Measurements from ENCODE around the gene MTAP.

Gene MTAP

GRCh38 chr9:21970800-21971640, 168.6 kb downstream of the MTAP start:
- no peak for DNase-seq (ENCODE audit: low read depth)

GRCh38 chr9:21972361-21972760, 169.9 kb downstream of the MTAP start:
- no peak for DNase-seq (ENCODE audit: low read depth)

- DNase-seq (ENCODE audit: low read depth) = no peak
Measured at GRCh38 chr9:21974343-21974721, 171.9 kb downstream of the MTAP start.

- no peak for DNase-seq (ENCODE audit: low read depth)
Measured at GRCh38 chr9:21974722-21975409, 172.4 kb downstream of the MTAP start.

GRCh38 chr9:21976334-21976875, 174.0 kb downstream of the MTAP start:
- no peak for DNase-seq (ENCODE audit: low read depth)

- no peak for DNase-seq (ENCODE audit: low read depth)
Measured at GRCh38 chr9:21982391-21982790, 180.0 kb downstream of the MTAP start.

GRCh38 chr9:21982861-21983560, 180.6 kb downstream of the MTAP start:
- DNase-seq (ENCODE audit: low read depth) = no peak

GRCh38 chr9:21983561-21983935, 181.1 kb downstream of the MTAP start:
- DNase-seq (ENCODE audit: low read depth) = no peak

GRCh38 chr9:21984101-21984500, 181.7 kb downstream of the MTAP start:
- DNase-seq (ENCODE audit: low read depth) = no peak

GRCh38 chr9:21985964-21986667, 183.7 kb downstream of the MTAP start:
- no peak for DNase-seq (ENCODE audit: low read depth)

All from activated T-helper 9 cell treated with anti-CD3 and anti-CD28 coated beads, Interleukin-2, amount 50 U/mL, for 16 hours (primary cell).